Heart left ventricle (tissue), 16 donors: ENCODE results near the gene AOC1. TPM values are rescaled to one million over a fixed set of nuclear protein-coding genes. Genes with fewer than 3 reads are reported as not detected.
A peak's percentile ranks its signal among the peaks of the same experiment; 100 is the strongest.

Experiments
- ATAC-seq, 4 donors: fragments of 200-7000 bp; cut with Tn5 transposase; one replicate each; pipeline ENCODE4 v1.9.1; 2020 to 2022; ENCODE audit warnings: moderate library complexity in 4 of 4, mild to moderate bottlenecking in 3 of 4, moderate number of reproducible peaks in 1 of 4
- DNase-seq, 5 donors: peaks; one replicate each; pipeline ENCODE4 v3.0.0-alpha.2; 2020
- H3K27ac ChIP-seq, 12 donors: fragments of 200-600 bp; sonication (generic) in 4 of 12; one replicate each; pipeline versions ENCODE4 v1.5.0 to v1.8.0; 2016 to 2022; ENCODE audit warnings: mild to moderate bottlenecking in 2 of 12
- H3K27me3 ChIP-seq, 9 donors: fragments of 200-600 bp; sonication (generic) in 2 of 9; one replicate each; pipeline versions ENCODE4 v1.5.1 to v1.8.0; 2016 to 2022; ENCODE audit warnings: mild to moderate bottlenecking in 3 of 9
- H3K36me3 ChIP-seq, 9 donors: fragments of 200-600 bp; sonication (generic) in 2 of 9; one replicate each; pipeline versions ENCODE4 v1.5.0 to v1.8.0; 2018 to 2022; ENCODE audit warnings: mild to moderate bottlenecking in 2 of 9
- H3K4me1 ChIP-seq, 12 donors: fragments of 200-600 bp; sonication (generic) in 4 of 12; one replicate each; pipeline versions ENCODE4 v1.5.0 to v1.8.0; 2016 to 2022; ENCODE audit warnings: mild to moderate bottlenecking in 3 of 12
- H3K4me3 ChIP-seq, 12 donors: fragments of 200-600 bp; sonication (generic) in 4 of 12; one replicate each; pipeline versions ENCODE4 v1.5.0 to v1.8.0; 2017 to 2022; ENCODE audit warnings: mild to moderate bottlenecking in 9 of 12, moderate library complexity in 4 of 12
- H3K9me3 ChIP-seq, 12 donors: fragments of 200-600 bp; sonication (generic) in 4 of 12; one replicate each; pipeline versions ENCODE4 v1.5.0 to v1.8.0; 2016 to 2022; ENCODE audit warnings: mild to moderate bottlenecking in 1 of 12
- POLR2A ChIP-seq, 2 donors: fragments of 450-650 bp; IDR thresholded peaks; one replicate each; pipeline ENCODE4 v1.6.1; 2017; ENCODE audit warnings: antibody characterized with exemption in 2 of 2, mild to moderate bottlenecking in 2 of 2, moderate library complexity in 2 of 2
- WGBS, 4 donors: extraction: QIAGEN DNeasy Blood & Tissue Kit in 2 of 4; methylation state at CpG; one replicate each; pipeline versions ENCODE4 v1.1.5 to v1.1.7; 2013 to 2018; 5-methylcytosine and 5-hydroxymethylcytosine counted together
- intact Hi-C, 10 donors: fragments of 100-400 bp; cut with DNase I; formaldehyde crosslinking; loops; one replicate each; pipeline versions ENCODE4 v1.11.1 to v1.14.2; 2022
- polyA plus RNA-seq, 2 donors: library from polyadenylated mRNA; stranded (reverse); fragments of 200-250 nt; gene quantifications; one replicate each; pipeline ENCODE4 v1.2.3, GENCODE V29; 2013
- total RNA-seq, 9 donors: library from RNA; depleted of rRNA in 2 of 9; stranded (reverse); fragments of >200 nt in 2 of 9; fragmentation: NEBNext Ultra II Directional in 3 of 9; extraction: Animal tissue kit (Norgen Biotek cat#: 25700) in 3 of 9; gene quantifications; one replicate each; pipeline versions ENCODE4 v1.1.0 to v1.2.4, GENCODE V29; 2016 to 2023
- TF ChIP-seq, protein P1 (sequence below), 12 donors: fragments of 200-600 bp; sonication (generic) in 4 of 12; IDR thresholded peaks; one replicate each; pipeline versions ENCODE4 v1.5.0 to v1.8.0; 2018 to 2022; ENCODE audit warnings: antibody characterized with exemption in 12 of 12, mild to moderate bottlenecking in 5 of 12
- donor health status: ischemic (EF 13 %, LVEDD 7.1; RV severe dilation, severe dysfunction).
- donor health status: healthy with polysubstance abuse.
- donor health status: DM: no; HTN: yes; CAD: no.
- donor health status: DM: no; HTN: no; CAD: no.
- donor health status: ischemic (EF 25% LVEDD 6.9; RV normal size, moderate dysfunction).
- donor health status: ischemic (EF 25% LVEDD 5.7; RV mildly dilated, moderate dysfunction).
- donor health status: healthy.
- donor health status: DM: yes; HTN: yes; CAD: no.
- donor health status: ischemic (EF 35%, LVEDD 5.7; RV mildly dilated, moderate dysfunction).
- donor health status: nonischemic (EF 11% LVEDD 7.7; RV severe dilation, severe dysfunction).
- donor health status: DM: yes; HTN: yes; CAD: no.
- donor health status: PGD.
- donor health status: ischemic (EF 29% LVEDD 5.4; RV normal size, mild dysfunction).
- donor health status: nonischemic (EF 23%, LVEDD 6.1; RV moderate dilation, normal function).

AOC1 gene
- total and polyA plus RNA-seq, 11 donors: 0.06 to 0.94 (median 0.68) TPM; not detected in 5

DNA sequence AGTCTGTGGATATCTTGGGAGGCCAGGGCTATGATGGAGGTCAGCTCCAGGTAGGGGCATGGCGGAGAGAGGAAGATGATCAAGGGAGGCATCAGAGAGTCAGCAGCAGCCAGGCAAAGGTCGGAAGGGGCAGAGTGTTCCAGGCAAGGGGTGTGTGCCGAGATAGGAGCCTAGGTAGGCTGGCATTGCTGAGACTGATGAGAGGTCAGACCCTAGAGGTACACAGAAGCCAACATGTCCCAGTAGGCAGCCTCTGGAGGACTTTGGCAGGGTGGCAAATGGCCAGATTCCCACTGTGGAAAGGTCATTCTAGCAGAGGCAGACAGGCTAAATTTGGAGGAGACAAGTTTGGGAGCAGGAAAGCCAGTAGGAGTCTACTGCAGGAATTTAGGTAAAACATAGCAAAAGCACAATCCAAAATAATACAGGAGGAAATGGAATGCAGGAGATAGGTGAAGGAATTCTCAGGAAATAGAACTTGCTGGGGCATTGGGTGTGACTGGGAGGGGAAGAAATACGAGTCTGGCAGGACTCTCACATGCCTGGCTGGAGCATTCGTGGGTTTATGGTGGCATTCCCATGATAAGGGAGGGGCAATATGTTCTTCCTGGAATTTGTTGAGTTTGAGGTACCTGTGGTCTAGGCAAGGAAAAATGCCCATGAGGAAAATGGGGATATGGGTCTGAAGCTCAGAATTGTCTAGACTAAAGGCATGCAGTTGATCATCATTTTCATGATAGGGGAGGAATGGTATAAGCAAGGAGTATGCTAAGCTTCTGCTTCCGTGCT, 26.1 kb upstream of the AOC1 start:
- Histone ChIP-seq H3K9me3 (peaks cover 0 to 7% (median 0%) of the 10 kb centered on the region in 12 donors), H3K36me3 (no peaks in the 10 kb centered on the region), H3K4me1 (peaks cover 0 to 31% (median 11%) of the 10 kb centered on the region in 12 donors), H3K4me3 (peak overlapping the region in 1 of 12 donors; percentile 25), H3K27ac (peak overlapping the region in 10 of 12 donors; percentile 8 to 82 (median 70)), H3K27me3 (no peaks in the 10 kb centered on the region)
- peak; percentile 78 to 88 (median 84) for ATAC-seq
- intact Hi-C loops: loop anchor here in 1 of 10 donors (5.0 kb wide), 1 partner anchor 39 kb away; no protein-coding TSS in a partner anchor
- peak in 4 of 5 donors; percentile 68 to 86 (median 79) for DNase-seq
- 43 to 51% (median 48%) methylated on average over 6 of the region's 6 CpGs for WGBS, 4 donors
- TF ChIP-seq, protein P1, sequence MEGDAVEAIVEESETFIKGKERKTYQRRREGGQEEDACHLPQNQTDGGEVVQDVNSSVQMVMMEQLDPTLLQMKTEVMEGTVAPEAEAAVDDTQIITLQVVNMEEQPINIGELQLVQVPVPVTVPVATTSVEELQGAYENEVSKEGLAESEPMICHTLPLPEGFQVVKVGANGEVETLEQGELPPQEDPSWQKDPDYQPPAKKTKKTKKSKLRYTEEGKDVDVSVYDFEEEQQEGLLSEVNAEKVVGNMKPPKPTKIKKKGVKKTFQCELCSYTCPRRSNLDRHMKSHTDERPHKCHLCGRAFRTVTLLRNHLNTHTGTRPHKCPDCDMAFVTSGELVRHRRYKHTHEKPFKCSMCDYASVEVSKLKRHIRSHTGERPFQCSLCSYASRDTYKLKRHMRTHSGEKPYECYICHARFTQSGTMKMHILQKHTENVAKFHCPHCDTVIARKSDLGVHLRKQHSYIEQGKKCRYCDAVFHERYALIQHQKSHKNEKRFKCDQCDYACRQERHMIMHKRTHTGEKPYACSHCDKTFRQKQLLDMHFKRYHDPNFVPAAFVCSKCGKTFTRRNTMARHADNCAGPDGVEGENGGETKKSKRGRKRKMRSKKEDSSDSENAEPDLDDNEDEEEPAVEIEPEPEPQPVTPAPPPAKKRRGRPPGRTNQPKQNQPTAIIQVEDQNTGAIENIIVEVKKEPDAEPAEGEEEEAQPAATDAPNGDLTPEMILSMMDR (IDR thresholded peaks at IDR 0.05): no peak
- no peak for TF ChIP-seq POLR2A (IDR thresholded peaks at IDR 0.05)

DNA sequence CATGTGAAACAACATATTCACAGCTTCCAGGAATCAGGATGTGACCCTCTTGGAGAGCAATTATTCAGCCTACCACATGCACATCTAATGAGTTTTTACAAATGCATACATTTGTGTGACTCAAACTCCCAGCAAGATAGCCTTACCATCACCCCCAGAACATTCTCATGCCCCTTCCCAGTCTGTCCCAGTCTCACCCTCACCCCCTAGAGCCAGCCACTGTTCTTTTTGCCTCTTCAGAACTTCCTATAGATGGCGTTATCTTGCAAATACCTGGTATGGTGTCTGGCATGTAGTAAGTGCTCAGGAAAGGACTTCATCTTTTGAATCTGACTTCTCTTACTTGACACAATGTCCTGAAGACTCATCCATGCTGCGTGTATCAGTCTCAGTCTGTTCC, 23.9 kb upstream of the AOC1 start:
- intact Hi-C loops: loop anchor here in 1 of 10 donors (5.0 kb wide), 1 partner anchor 41 kb away; no protein-coding TSS in a partner anchor
- Histone ChIP-seq H3K27me3 (no peaks in the 10 kb centered on the region), H3K36me3 (no peaks in the 10 kb centered on the region), H3K4me1 (peaks cover 0 to 28% (median 8%) of the 10 kb centered on the region in 12 donors), H3K4me3 (no peak overlapping the region), H3K9me3 (no peaks in the 10 kb centered on the region), H3K27ac (no peak overlapping the region)
- DNase-seq (no peak), ATAC-seq (no peak)
- 70 to 94% (median 89%) methylated on average over 2 of the region's 2 CpGs for WGBS, 4 donors
- TF ChIP-seq, protein P1 (IDR thresholded peaks at IDR 0.05): no peak
- TF ChIP-seq POLR2A (IDR thresholded peaks at IDR 0.05): no peak

DNA sequence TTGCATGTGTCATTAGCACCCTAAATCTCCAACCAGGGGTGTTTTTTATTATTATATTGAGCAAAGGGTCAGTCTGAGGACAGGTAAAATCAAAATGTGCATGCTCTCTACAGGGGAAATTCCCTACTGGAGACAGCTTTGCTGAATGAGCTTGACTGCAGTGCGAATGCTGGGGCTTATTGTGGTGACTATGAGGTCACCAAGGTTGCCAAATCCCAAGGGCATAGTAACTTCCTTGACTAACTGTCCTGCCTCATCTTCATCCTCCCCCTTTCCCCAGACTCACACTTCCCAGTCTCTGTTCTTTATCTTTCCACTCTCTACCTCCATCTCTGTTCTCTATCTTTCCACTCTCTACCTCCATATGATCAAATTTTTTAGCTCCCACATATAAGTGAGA, 22.9 kb upstream of the AOC1 start:
- Histone ChIP-seq H3K9me3 (no peaks in the 10 kb centered on the region), H3K4me1 (peaks cover 0 to 20% (median 5%) of the 10 kb centered on the region in 12 donors), H3K4me3 (no peak overlapping the region), H3K27me3 (no peaks in the 10 kb centered on the region), H3K27ac (no peak overlapping the region), H3K36me3 (no peaks in the 10 kb centered on the region)
- 38 to 53% (median 46%) methylated on average over 1 of the region's 1 CpG for WGBS, 4 donors
- intact Hi-C loops: loop anchor here in 1 of 10 donors (5.0 kb wide), 1 partner anchor 42 kb away; no protein-coding TSS in a partner anchor
- DNase-seq: no peak
- ATAC-seq: no peak
- TF ChIP-seq POLR2A (IDR thresholded peaks at IDR 0.05): no peak
- TF ChIP-seq, protein P1 (IDR thresholded peaks at IDR 0.05): no peak

DNA sequence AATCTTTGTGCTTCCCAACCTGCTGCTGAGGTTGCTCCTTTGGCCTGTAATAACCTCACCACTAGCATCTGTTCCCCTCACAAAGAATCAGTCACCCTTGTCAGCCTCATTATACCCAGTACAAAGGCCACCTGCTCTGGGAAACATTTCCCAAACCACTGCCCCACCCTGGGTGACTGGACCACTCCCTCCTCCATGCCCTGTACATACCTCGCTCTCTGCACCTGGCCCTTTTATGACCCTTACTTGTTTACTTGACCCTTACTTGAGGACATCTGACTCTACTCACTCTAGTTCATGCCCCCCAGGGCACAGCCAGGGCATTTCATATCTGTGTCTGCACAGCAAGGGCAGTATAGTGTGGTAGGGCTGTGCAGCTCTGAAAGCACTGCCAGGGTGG, 21.4 kb upstream of the AOC1 start:
- no peak for ATAC-seq
- no peak overlapping the region for H3K4me3 ChIP-seq
- DNase-seq: no peak
- no peak for TF ChIP-seq POLR2A (IDR thresholded peaks at IDR 0.05)
- TF ChIP-seq, protein P1 (IDR thresholded peaks at IDR 0.05): no peak
- no peaks in the 10 kb centered on the region for H3K36me3 ChIP-seq
- H3K4me1 ChIP-seq: peaks cover 0 to 15% (median 4%) of the 10 kb centered on the region in 12 donors
- WGBS, 4 donors: 0 to 88% (median 60%) methylated on average over 1 of the region's 1 CpG
- H3K27ac ChIP-seq: no peak overlapping the region
- intact Hi-C loops: no loop called here
- no peaks in the 10 kb centered on the region for H3K9me3 ChIP-seq
- H3K27me3 ChIP-seq: peaks cover 0 to 4% (median 0%) of the 10 kb centered on the region in 9 donors
